Stimulated activated CD8-positive, alpha-beta memory T cell treated with anti-CD3 and anti-CD28 coated beads, Interleukin-7, amount 100 ng/mL, for 48 hours (primary cell): Measurements from ENCODE around the gene ZC3HAV1.
"Not testable (repeated sequence)": the region's sequence is repeated elsewhere in the genome, so short reads cannot be mapped to it uniquely, and the experiment has no call there.

Experiments
- DNase-seq, 2 donors: peaks; one replicate each; pipeline ENCODE4 v3.0.0-alpha.2; 2020; ENCODE audit warnings: low read depth in 1 of 2; ENCODE audit errors: extremely low read depth in 1 of 2

ZC3HAV1 gene

GRCh38 chr7:139109188-139109982, at the start of gene ZC3HAV1:
Gene ZC3HAV1 (minus strand): TSS chr7:139109720. CDS start chr7:139109331, 389 bp downstream.
- peak; percentile 76 to 84 for DNase-seq

GRCh38 chr7:139153832-139154231, 44.3 kb upstream of the ZC3HAV1 start:
- no peak for DNase-seq

- DNase-seq: no peak
Observed at GRCh38 chr7:139152149-139152548, 42.6 kb upstream of the ZC3HAV1 start.

GRCh38 chr7:139139150-139139549, 29.6 kb upstream of the ZC3HAV1 start:
- DNase-seq: no peak

GRCh38 chr7:139133335-139134139, 24.0 kb upstream of the ZC3HAV1 start:
- peak; percentile 79 to 86 for DNase-seq

- DNase-seq: no peak
Observed at GRCh38 chr7:139132887-139133286, 23.4 kb upstream of the ZC3HAV1 start.

GRCh38 chr7:139131601-139132041, 22.1 kb upstream of the ZC3HAV1 start:
- DNase-seq: no peak

- not testable (repeated sequence) for DNase-seq
Observed at GRCh38 chr7:139129814-139130213, 20.3 kb upstream of the ZC3HAV1 start.

- no peak for DNase-seq
Observed at GRCh38 chr7:139127648-139128047, 18.1 kb upstream of the ZC3HAV1 start.

- DNase-seq: no peak
Observed at GRCh38 chr7:139125657-139126056, 16.1 kb upstream of the ZC3HAV1 start.

GRCh38 chr7:139124995-139125394, 15.5 kb upstream of the ZC3HAV1 start:
- not testable (repeated sequence) for DNase-seq

- no peak for DNase-seq
Observed at GRCh38 chr7:139124084-139124914, 14.8 kb upstream of the ZC3HAV1 start.

- DNase-seq: no peak
Observed at GRCh38 chr7:139119486-139119849, 9.9 kb upstream of the ZC3HAV1 start.

- DNase-seq: no peak
Observed at GRCh38 chr7:139118805-139119485, 9.4 kb upstream of the ZC3HAV1 start.

GRCh38 chr7:139118234-139118804, 8.8 kb upstream of the ZC3HAV1 start:
- no peak for DNase-seq

- no peak for DNase-seq
Observed at GRCh38 chr7:139117599-139118233, 8.2 kb upstream of the ZC3HAV1 start.

GRCh38 chr7:139116999-139117398, 7.5 kb upstream of the ZC3HAV1 start:
- DNase-seq: no peak

GRCh38 chr7:139115104-139115503, 5.6 kb upstream of the ZC3HAV1 start:
- DNase-seq: no peak

GRCh38 chr7:139114585-139114984, 5.1 kb upstream of the ZC3HAV1 start:
- no peak for DNase-seq

- no peak for DNase-seq
Observed at GRCh38 chr7:139114018-139114417, 4.5 kb upstream of the ZC3HAV1 start.
